GM04503 (cell line): Measurements from ENCODE around the gene HCCS.
A peak's percentile ranks its signal among the peaks of the same experiment; 100 is the strongest.

ENCODE experiments used
- DNase-seq: peaks from one replicate; pipeline ENCODE4 v3.0.0-alpha.2; 2012; ENCODE audit warnings: low read depth

HCCS gene

DNA sequence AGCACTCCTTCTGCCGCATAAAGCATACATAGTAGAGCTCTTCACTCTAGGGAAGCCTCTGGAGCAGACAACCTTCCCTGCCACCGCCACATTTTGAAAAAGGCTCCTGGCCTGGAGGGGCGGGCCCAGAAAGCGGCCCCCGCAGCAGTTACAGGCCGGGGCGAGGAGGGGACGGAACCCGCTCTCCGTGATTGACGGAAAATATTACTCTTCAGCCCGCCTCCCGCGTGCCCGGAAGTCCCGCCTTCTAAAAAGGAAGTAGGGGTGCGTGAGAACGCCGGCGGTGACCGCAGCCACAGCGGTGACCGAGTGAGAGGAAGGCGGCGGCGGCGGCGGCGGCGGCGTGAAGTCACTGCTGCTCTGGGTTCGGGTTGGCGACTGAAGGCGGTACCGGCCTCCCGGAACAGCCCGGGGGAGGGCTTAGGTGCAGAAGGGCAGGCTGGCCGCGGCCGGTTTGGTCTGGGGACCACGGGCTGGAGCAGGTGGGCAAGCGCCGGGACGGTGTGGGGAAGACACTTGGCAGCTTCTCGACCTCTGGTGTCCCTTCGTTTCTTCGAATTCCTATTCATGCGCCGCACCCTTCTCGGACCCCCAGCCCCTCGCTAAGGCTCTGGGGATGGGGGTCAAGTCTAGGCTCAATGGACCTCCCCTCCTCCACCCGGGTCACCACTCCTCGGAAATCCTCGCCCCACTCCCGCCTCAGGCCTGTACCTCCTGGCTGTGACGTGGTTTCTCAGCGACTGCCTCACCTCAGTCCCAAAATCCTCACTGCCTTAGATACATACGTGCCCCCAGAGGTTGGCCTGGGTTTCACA is at the start of gene HCCS:
Gene HCCS, plus strand, starts transcription at position 296 of the 815 bp plus-strand sequence. CDS start 729 bp downstream, outside the sequence.
- DNase-seq: peak; percentile 37

- no peak for DNase-seq
These were observed 46.9 kb upstream of the HCCS start for GRCh38 chrX:11064276-11064675.

DNA sequence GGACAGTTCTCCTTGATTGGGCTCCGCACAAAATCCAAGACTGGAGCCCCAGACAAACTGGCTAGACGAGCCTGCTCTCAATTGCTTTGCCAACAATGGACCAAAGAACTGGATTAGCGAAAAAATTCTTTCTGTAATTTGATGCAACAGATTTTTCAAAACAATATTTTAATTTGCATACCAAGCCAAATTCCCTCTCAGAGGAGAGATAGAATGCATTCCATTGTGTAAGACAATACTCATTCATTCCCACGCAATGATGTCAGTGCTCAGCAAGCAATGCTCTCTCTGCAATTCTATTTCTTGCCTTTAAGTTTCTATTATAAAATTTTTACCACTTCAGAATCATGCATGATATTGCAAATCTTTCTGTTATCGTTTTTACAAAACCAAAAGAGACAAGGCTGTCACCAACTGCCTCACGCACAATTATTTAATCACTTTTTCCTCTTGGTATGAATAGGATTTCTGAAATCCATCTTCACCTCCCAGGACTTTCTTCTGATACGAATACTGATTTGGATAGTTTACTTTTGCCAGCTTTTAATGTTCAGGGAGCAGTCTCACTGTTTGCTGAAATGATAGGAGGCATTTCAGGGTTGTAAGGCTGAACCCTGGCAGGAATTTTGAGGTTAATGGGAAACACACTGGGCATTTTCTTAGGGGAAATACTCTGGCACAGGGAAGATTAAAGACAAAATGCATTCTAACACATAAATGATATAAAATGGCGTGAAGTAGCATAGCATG is 46.1 kb upstream of the HCCS start:
- DNase-seq: peak; percentile 69

DNA sequence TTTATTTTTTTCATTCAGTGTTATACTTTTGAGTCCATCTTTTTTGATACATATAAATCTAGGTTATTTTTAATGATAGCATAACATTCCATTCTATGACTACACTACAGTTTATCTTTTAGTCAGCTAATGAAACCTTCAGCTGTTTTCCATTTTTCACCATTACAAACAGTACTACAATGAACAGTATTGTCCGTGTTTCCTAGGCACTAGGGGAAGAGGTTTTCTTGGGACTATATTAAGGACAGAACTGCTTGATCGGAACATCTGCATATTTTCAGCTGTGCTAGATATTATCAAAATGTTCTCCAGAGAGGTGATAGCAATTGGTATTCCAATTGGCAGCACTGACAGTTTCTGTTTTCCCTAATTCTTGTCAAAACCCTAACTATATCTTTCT is 44.3 kb upstream of the HCCS start:
- no peak for DNase-seq

DNA sequence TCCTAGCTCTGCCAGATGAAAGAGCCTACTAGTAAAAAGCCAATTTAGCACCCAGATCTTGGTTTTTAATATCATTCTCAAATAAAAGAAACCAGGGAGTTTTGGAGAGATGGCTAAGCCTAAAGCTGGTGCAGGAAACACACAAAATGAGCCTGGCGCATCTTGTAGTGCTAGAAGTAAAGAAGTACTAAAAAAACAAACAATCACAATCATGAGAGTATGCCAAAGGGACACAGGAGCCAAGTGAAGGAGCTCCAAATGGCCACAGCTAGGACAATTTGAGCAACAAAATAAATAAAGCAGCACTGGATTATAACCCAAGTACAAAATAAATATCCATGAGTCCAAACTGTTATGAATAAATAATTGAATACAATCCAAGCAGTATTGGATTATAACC is 37.8 kb upstream of the HCCS start:
- no peak for DNase-seq

GRCh38 chrX:11080741-11081305 is 30.3 kb upstream of the HCCS start:
- DNase-seq: no peak

- no peak for DNase-seq
These were observed 29.6 kb upstream of the HCCS start for GRCh38 chrX:11081511-11081910.

GRCh38 chrX:11085305-11085704 is 25.8 kb upstream of the HCCS start:
- no peak for DNase-seq

DNA sequence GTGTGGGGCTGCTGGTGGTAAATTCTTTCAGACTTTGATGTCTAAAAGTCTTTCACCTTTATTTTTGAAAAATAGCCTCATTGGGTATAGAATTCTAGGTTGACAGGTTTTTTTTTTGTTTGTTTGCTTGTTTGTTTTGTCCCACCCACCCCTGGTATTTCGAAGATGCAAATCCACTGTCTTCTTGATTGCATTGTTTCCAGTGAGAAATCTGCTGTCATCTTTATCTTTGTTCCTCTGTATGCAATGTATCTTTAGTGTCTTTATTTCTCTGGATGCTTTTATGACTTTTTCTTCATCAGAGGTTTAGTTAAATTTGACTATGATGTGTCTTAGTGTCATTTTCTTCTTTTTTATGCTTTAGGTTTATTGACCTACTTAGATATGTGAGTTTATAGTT is 21.3 kb upstream of the HCCS start:
- DNase-seq: no peak

DNA sequence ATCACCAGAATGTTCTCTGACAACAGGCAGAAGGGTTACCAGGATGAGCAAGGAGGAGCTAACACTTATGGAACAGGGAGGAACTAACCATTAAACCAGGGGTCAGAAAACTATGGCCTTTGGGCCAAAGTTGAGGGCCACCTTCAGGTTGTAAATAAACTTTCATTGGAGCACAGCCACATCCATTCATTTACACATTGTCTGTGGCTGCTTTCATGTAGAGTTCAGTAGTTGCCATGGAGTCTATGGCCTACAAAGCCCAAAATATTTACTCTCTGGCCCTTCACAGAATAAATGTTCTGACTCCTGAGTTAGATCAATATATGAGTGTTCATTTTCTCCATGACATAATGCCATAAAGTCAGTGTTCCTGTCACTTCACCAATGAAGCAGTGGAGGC is 13.2 kb upstream of the HCCS start:
- DNase-seq: no peak

DNA sequence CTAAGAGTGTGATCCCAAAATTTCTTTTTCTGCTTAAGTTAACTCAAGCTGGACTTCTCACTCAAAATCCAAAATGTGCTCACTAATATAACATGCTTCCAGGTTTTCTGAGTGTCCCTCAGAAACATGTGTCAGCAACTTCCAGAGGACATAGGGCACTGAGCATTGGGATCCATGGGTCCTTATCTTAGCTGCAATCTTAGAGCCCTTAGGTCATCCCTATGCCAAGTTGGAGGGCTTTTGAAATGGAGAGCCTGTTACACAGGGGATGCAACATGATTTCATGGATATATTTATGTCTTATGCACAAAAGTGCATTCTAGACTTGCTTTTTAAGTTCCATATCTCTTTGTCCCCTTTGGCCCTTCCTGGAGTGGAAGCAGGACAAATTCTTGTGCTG is 11.7 kb upstream of the HCCS start:
- DNase-seq: no peak

DNA sequence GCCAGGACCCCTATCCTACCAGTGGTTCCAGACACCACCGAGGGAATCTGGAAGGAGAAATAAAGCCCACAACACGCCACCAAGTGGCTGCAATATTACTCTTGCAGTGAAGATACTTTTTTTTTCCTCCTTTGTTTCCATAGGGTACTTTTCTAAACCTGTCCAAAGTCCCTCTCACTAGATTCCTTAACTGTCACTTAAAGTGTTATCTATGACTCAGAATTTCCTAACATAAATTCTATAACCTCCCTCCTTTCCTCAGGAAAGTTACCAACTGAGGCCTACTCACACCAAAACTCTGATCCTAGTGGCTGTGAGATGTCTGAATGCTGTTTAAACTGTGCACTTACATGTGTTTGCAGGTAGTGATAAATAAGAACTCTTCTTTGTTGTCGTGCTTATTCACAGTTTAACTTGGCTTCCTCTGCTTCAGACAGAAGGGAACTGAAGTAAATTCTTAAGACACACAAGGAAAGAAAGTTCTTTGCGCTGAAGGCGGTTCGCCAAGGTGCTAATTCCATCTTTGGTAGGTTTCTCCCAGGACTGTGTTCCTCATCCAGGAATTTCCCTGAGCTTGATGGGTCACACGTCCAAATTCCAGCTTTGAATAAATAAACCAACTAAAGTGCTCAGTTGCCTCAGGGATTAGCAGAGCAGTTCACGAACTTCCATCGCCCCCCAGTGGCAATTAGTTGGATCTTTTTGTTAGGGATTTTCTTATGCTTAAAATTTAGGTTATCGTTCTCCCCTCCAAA is 10.7 kb upstream of the HCCS start:
- peak; percentile 16 for DNase-seq

GRCh38 chrX:11103006-11103405 is 8.1 kb upstream of the HCCS start:
- no peak for DNase-seq

GRCh38 chrX:11103751-11104150 is 7.4 kb upstream of the HCCS start:
- no peak for DNase-seq

DNA sequence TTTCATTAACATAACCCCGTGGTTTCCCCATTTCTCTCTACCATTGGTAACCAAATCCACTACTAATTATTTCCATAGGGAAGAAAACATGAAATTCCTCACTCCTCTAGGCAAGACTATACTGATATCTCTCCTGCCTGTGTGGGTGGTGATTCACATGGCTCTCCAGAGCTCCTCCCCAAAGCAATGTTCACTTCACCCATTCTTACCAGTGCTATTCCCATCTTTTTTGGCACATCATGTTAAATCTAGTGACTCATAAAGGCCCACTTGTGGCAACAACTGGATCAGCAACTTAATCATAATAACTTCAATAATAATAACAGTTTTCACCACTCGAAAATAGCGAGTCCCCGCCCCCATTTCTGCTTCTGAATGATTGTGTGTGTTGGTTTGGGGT is 6.1 kb upstream of the HCCS start:
- DNase-seq: no peak

GRCh38 chrX:11108253-11108941 is 2.7 kb upstream of the HCCS start:
- no peak for DNase-seq

- DNase-seq: no peak
These were observed 1.2 kb upstream of the HCCS start for GRCh38 chrX:11109968-11110367.

DNA sequence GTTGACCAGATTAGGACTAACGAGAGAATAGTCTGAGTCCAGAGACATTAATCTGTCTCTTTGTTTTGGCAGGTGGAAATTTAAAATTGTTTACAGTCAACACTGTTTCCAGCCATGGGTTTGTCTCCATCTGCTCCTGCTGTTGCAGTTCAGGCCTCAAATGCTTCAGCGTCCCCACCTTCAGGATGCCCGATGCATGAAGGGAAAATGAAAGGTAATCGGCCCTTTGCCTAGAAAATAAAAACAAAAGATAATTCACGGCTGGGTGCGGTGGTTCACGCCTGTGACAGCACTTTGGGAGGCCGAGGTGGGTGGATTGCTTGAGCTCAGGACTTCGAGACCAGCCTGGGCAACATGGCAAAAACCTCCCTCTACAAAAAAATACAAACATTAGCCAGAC is 815 bp downstream of the HCCS start:
- no peak for DNase-seq

DNA sequence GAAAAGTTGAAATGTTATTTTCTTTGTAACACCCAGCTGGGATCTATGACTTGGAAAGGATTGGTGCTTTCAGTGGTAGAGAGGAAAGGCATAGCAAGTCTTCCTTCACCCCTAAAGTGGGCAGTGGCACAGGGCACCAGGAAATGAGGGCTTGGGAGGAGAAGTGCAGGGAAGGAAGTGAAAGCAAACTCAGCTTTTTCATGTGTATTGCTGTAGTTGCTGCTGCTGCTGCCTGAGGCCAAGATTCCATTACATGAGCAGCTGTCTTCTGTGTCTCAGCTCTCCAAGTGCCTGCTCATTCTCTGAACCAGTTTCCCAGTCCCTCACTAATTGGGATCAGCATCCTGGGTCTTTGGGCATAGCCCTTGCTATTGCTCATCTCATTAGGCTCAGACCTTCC is 2.6 kb downstream of the HCCS start:
- DNase-seq: no peak

DNA sequence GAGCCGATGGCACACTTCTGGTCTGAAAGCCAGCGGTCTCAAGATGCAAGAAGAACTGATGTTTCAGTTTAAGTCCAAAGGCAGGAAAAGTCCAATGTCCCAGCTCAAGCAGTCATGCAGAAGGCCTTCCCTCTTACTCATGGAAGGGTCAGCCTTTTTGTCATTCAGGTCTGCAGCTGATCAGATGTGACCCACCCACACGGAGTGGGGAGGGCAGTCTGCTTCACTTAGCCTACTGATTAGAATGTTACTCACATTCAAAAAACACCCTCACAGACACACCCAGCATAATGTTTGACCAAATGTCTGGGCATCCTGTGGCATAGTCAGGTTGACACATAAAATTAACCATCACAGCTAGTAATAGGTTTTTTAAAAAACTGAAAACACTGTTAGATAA is 6.6 kb downstream of the HCCS start:
- no peak for DNase-seq

GRCh38 chrX:11119313-11119943 is 8.3 kb downstream of the HCCS start:
- no peak for DNase-seq
